GM10847 (cell line): ENCODE results near the gene LMO2.

Experiments
- POLR2A ChIP-seq: IDR thresholded peaks from 2 replicates; pipeline ENCODE4 v1.6.1; 2011; ENCODE audit not compliant: insufficient read length; ENCODE audit errors: extremely low read depth

LMO2 gene

GRCh38 chr11:33920838-33921613 lies 29.1 kb upstream of the LMO2 start:
- no peak for TF ChIP-seq POLR2A

GRCh38 chr11:33919645-33920044 lies 27.8 kb upstream of the LMO2 start:
- TF ChIP-seq POLR2A, result no peak

GRCh38 chr11:33916736-33917135 lies 24.9 kb upstream of the LMO2 start:
- no peak for TF ChIP-seq POLR2A

GRCh38 chr11:33915526-33915925 lies 23.6 kb upstream of the LMO2 start:
- no peak for TF ChIP-seq POLR2A

- TF ChIP-seq POLR2A, result no peak
These were observed 22.1 kb upstream of the LMO2 start for GRCh38 chr11:33913991-33914390.

GRCh38 chr11:33912405-33913361 lies 20.8 kb upstream of the LMO2 start:
- peak; percentile 12 for TF ChIP-seq POLR2A

GRCh38 chr11:33910958-33911339 lies 19.1 kb upstream of the LMO2 start:
- no peak for TF ChIP-seq POLR2A

GRCh38 chr11:33910296-33910957 lies 18.6 kb upstream of the LMO2 start:
- TF ChIP-seq POLR2A, result no peak

- TF ChIP-seq POLR2A, result no peak
These were observed 17.7 kb upstream of the LMO2 start for GRCh38 chr11:33909552-33909951.

GRCh38 chr11:33909150-33909549 lies 17.3 kb upstream of the LMO2 start:
- TF ChIP-seq POLR2A, result no peak

- no peak for TF ChIP-seq POLR2A
These were observed 15.5 kb upstream of the LMO2 start for GRCh38 chr11:33907421-33907820.

- TF ChIP-seq POLR2A, result no peak
These were observed 14.8 kb upstream of the LMO2 start for GRCh38 chr11:33906484-33907186.

- no peak for TF ChIP-seq POLR2A
These were observed 12.2 kb upstream of the LMO2 start for GRCh38 chr11:33904102-33904501.

GRCh38 chr11:33900159-33900840 lies 8.4 kb upstream of the LMO2 start:
- TF ChIP-seq POLR2A, result no peak

- TF ChIP-seq POLR2A, result no peak
These were observed 7.6 kb upstream of the LMO2 start for GRCh38 chr11:33899400-33900037.
